Esophagus squamous epithelium (tissue), 5 donors: ENCODE measurements around the gene OR2V2. TPM values are rescaled to one million over a fixed set of nuclear protein-coding genes. Genes with fewer than 3 reads are reported as not detected.
"Not testable (repeated sequence)": the region's sequence is repeated elsewhere in the genome, so short reads cannot be mapped to it uniquely, and the experiment has no call there.

Source experiments
- DNase-seq: peaks from one replicate; lab custom pipeline; 2025; lab: John Stamatoyannopoulos, UW
- H3K27ac ChIP-seq, 4 donors: fragments of 200-600 bp; sonication (generic); one replicate each; pipeline ENCODE4 v1.5.1; 2016 to 2019; ENCODE audit warnings: mild to moderate bottlenecking in 1 of 4
- H3K27me3 ChIP-seq, 4 donors: fragments of 200-600 bp; sonication (generic); 1 replicate in 3 of 4; 2 replicates in 1 of 4; pipeline versions ENCODE4 v1.5.1 to v1.6.0; 2017 to 2021; ENCODE audit warnings: antibody characterized with exemption in 1 of 4
- H3K36me3 ChIP-seq, 3 donors: fragments of 200-600 bp; sonication (generic); one replicate each; pipeline ENCODE4 v1.5.1; 2016 to 2019
- H3K4me1 ChIP-seq, 3 donors: fragments of 200-600 bp; sonication (generic); one replicate each; pipeline ENCODE4 v1.5.1; 2017 to 2019
- H3K4me3 ChIP-seq, 4 donors: fragments of 200-600 bp; sonication (generic); 1 replicate in 3 of 4; 2 replicates in 1 of 4; pipeline ENCODE4 v1.5.1; 2016 to 2019; ENCODE audit warnings: mild to moderate bottlenecking in 2 of 4, moderate library complexity in 1 of 4
- H3K9me3 ChIP-seq, 3 donors: fragments of 200-600 bp; sonication (generic); one replicate each; pipeline ENCODE4 v1.5.1; 2016 to 2019
- CTCF ChIP-seq, 6 experiments: fragments of 450-650 bp in 4 of 6; fragments of 200-600 bp in 2 of 6; sonication (generic) in 2 of 6; IDR thresholded peaks; one replicate each; pipeline ENCODE4 v1.5.1; 2016 to 2019; ENCODE audit warnings: antibody characterized with exemption in 6 of 6, mild to moderate bottlenecking in 4 of 6, moderate library complexity in 4 of 6
- POLR2A ChIP-seq, 4 donors: fragments of 450-650 bp; IDR thresholded peaks; one replicate each; pipeline ENCODE4 v1.6.1; 2017; ENCODE audit warnings: antibody characterized with exemption in 4 of 4, mild to moderate bottlenecking in 4 of 4, moderate library complexity in 3 of 4
- WGBS, 2 donors: methylation state at CpG; one replicate each; pipeline ENCODE4 v1.1.5; 2018; 5-methylcytosine and 5-hydroxymethylcytosine counted together
- intact Hi-C: fragments of 100-400 bp; cut with DNase I; formaldehyde crosslinking; loops from one replicate; pipeline ENCODE4 v1.15.0; 2022
- total RNA-seq, 4 donors: library from RNA; depleted of rRNA; stranded (reverse); fragments of >200 nt; gene quantifications; one replicate each; pipeline ENCODE4 v1.1.0, GENCODE V29; 2016
- donor health status: DM: yes; HTN: yes; CAD: no.

OR2V2 gene
- not detected for total RNA-seq

GRCh38 chr5:181146927-181147636 lies at the start of gene OR2V2:
OR2V2 (plus strand) TSS chr5:181147586; CDS start chr5:181154943, 7,357 bp downstream.
- intact Hi-C loops, DNase-seq, H3K27ac ChIP-seq, H3K36me3 ChIP-seq, H3K4me3 ChIP-seq, H3K9me3 ChIP-seq: not testable (repeated sequence)
- Histone ChIP-seq H3K4me1 (peaks cover 8 to 34% (median 17%) of the 10 kb centered on the region in 3 donors), H3K27me3 (peaks cover 0 to 71% (median 0%) of the 10 kb centered on the region in 4 donors)
- 68 to 69% methylated on average over 5 of the region's 7 CpGs for WGBS, 2 donors

DNA sequence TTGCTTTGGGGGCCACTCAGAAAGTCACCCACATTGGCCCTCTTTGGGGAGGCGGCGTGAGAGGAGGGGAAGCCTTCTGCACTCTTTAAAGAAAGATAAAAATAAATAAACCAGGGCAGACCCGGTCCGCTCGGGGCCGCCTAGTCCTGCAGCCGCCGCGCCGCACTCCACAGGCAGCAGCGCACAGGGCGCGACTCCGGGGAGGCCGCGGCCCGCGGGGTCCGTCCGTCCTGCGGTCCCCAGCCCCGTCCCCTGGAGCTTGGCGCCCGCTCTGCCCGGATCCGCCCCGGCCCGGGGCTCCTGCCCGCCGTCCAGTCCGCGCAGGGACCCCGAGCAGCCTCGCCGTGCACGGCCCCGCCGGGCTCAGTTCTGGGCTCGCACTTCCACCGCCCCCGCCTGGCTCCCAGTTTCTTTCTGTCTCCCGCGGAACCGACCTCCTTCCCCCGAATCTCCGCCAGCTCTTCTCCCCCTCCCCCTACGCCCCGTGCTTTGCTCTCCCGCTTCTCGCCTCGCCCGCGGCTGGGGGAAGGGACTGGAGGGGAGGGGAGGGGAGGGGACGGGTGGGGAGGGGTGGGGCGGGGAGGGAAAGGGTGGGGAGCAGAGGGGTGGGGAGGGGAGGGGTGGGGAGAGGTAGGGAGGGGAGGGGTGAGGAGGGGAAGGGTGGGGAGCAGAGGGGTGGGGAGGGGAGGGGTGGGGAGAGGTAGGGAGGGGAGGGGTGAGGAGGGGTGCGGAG lies 49.5 kb upstream of the OR2V2 start:
- H3K9me3 ChIP-seq, H3K27ac ChIP-seq, DNase-seq, intact Hi-C loops, H3K4me1 ChIP-seq, H3K36me3 ChIP-seq: not testable (repeated sequence)
- no CpG with 5 or more reads among the region's 56 CpGs for WGBS, 2 donors
- Histone ChIP-seq H3K27me3 (peaks cover 8 to 51% (median 10%) of the 10 kb centered on the region in 4 donors), H3K4me3 (peak overlapping the region in 1 of 4 donors; percentile 22)

- H3K27me3 ChIP-seq, result peaks cover 8 to 45% (median 10%) of the 10 kb centered on the region in 4 donors
- no peak overlapping the region for H3K4me3 ChIP-seq
- WGBS, 2 donors, result 18 to 21% methylated on average over 15 to 19 of the region's 22 CpGs
- H3K9me3 ChIP-seq, result no peaks in the 10 kb centered on the region
- H3K4me1 ChIP-seq, result peaks cover 0 to 9% (median 0%) of the 10 kb centered on the region in 3 donors
- no peak for TF ChIP-seq CTCF (IDR thresholded peaks at IDR 0.05)
- TF ChIP-seq POLR2A (IDR thresholded peaks at IDR 0.05), result no peak
- no peak for DNase-seq
- intact Hi-C loops, result no loop called here
- no peaks in the 10 kb centered on the region for H3K36me3 ChIP-seq
- H3K27ac ChIP-seq, result no peak overlapping the region
Observed at GRCh38 chr5:181098762-181099601, 48.4 kb upstream of the OR2V2 start.

- Histone ChIP-seq H3K4me1 (peaks cover 0 to 9% (median 0%) of the 10 kb centered on the region in 3 donors), H3K27me3 (peaks cover 8 to 45% (median 10%) of the 10 kb centered on the region in 4 donors), H3K9me3 (no peaks in the 10 kb centered on the region), H3K36me3 (no peaks in the 10 kb centered on the region), H3K4me3 (no peak overlapping the region), H3K27ac (no peak overlapping the region)
- DNase-seq, result no peak
- WGBS, 2 donors, result 47 to 60% methylated on average over 7 to 11 of the region's 11 CpGs
- TF ChIP-seq POLR2A (IDR thresholded peaks at IDR 0.05), result no peak
- TF ChIP-seq CTCF (IDR thresholded peaks at IDR 0.05), result no peak
- intact Hi-C loops, result no loop called here
Observed at GRCh38 chr5:181099602-181100086, 47.7 kb upstream of the OR2V2 start.

DNA sequence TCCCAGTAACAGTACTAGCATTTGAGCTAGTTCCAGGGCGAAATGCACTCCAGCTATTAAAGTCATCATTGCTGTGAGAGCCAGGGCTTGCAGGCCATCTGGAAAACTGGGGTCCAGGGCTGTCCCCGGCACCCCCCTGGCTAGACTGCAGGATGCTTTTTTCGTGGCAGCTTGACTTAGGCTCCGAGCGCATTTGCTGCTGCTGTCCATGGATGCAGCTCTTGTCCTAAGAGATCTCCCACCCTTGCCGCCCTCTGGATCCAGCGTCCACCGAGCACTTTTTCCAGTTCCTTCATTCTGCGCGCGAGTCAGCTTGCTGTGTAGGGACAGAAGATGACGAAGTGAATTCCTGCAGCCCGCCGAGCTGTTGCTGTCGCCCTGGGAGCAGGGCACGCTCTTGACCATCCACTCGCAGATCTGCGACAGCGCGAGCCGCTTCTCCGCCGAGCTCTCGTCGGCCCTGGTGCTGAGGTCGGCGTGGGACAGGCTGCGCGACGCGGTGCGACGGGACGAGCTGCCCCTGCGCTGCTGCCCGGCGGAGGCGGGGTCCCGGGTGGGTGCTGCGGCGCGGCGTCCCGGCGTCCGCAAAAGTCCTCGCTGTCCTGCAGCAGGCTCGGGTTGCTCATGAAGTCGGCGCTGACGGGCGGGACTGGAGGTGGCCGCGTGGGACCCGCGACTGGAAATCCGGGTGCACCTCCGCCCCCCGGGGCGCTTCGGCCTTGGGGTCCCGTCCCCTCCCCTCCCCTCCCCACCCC lies 47.1 kb upstream of the OR2V2 start:
- Histone ChIP-seq H3K27me3 (peaks cover 8 to 47% (median 10%) of the 10 kb centered on the region in 4 donors), H3K9me3 (no peaks in the 10 kb centered on the region), H3K27ac (no peak overlapping the region), H3K4me3 (peak overlapping the region in 1 of 4 donors; percentile 44), H3K4me1 (peaks cover 0 to 9% (median 0%) of the 10 kb centered on the region in 3 donors), H3K36me3 (no peaks in the 10 kb centered on the region)
- 22% methylated on average over 5 of the region's 62 CpGs; no CpG with 5 or more reads in 1 of the 2 donors for WGBS, 2 donors
- TF ChIP-seq CTCF (IDR thresholded peaks at IDR 0.05) (no peak), POLR2A (IDR thresholded peaks at IDR 0.05) (no peak)
- intact Hi-C loops, result no loop called here
- no peak for DNase-seq

- not testable (repeated sequence) for DNase-seq
Observed at GRCh38 chr5:181101030-181101641, 46.2 kb upstream of the OR2V2 start.

DNA sequence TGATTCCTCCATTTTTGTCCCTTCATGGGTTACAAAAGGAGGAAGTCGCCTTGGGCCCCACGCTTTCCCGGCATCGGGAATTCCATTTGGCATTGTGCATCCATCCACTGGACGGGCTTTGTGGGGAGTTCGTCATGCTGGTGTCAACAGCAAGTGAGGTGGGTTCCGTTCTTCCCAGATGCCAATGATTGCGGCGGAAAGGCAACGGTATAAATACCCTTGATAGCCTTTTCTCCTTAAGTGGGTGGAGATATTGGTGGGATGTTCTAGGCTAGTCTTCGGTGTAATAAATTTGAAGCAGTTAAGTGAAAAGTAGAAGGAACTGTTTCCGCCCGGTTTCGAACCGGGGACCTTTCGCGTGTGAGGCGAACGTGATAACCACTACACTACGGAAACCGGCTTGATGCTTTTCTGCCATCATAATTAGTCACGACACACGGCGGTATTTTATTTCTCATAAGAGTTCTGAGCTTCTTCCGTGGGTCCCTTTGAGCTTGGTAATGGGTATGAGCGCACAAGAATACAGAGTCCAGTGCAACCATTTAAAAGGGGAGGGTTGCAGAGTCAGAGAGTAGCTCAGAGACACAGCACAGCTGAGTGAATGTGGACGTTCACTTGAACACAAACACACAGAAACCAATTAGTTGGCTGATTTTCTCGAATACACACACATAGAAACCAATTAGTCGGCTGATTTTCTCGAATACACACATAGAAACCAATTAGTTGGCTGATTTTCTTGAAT lies 45.3 kb upstream of the OR2V2 start:
- H3K9me3 ChIP-seq, H3K4me3 ChIP-seq, intact Hi-C loops, H3K27ac ChIP-seq, H3K4me1 ChIP-seq, DNase-seq, H3K36me3 ChIP-seq: not testable (repeated sequence)
- peaks cover 8 to 61% (median 10%) of the 10 kb centered on the region in 4 donors for H3K27me3 ChIP-seq
- no CpG with 5 or more reads among the region's 30 CpGs for WGBS, 2 donors

More at GRCh38 chr5:181101030-181101641, 46.2 kb upstream of the OR2V2 start:
- H3K36me3 ChIP-seq, intact Hi-C loops, H3K27ac ChIP-seq, H3K9me3 ChIP-seq, H3K4me1 ChIP-seq: not testable (repeated sequence)
- peaks cover 8 to 51% (median 10%) of the 10 kb centered on the region in 4 donors for H3K27me3 ChIP-seq
- WGBS, 2 donors, result no CpG with 5 or more reads among the region's 54 CpGs
- H3K4me3 ChIP-seq, result peak overlapping the region in 1 of 4 donors; percentile 45
